PC-3 (cell line): Measurements from ENCODE around the gene IGFALS. TPM values are rescaled to one million over a fixed set of nuclear protein-coding genes. Genes with fewer than 3 reads are reported as not detected.

Experiments
- ATAC-seq: fragments of 200-7000 bp; cut with Tn5 transposase; 2 replicates; pipeline ENCODE4 v1.9.1; 2020; ENCODE audit warnings: mild to moderate bottlenecking, moderate library complexity
- BruUV-seq: library from RNA; stranded (reverse); fragments of 400-500 nt; replicated peaks from 2 replicates; lab custom pipeline; 2021; lab: Mats Ljungman, UMichigan
- CTCF ChIA-PET: fragments of 300-600 bp; sonication (Branson Sonifier 250); formaldehyde crosslinking; loops from one replicate; lab custom pipeline; 2022; ENCODE audit warnings: antibody characterized with exemption; lab: Charles Lee
- POLR2A ChIA-PET: fragments of 300-600 bp; sonication (Branson Sonifier 250); formaldehyde crosslinking; loops from one replicate; lab custom pipeline; 2022; ENCODE audit warnings: antibody characterized with exemption; ENCODE audit not compliant: unreplicated experiment; lab: Charles Lee
- DNase-seq: peaks from one replicate; pipeline ENCODE4 v3.0.0-alpha.2; 2015
- H2AFZ ChIP-seq: fragments of 300-600 bp; sonication (generic); 2 replicates; pipeline ENCODE4 v1.6.0; 2016; ENCODE audit warnings: antibody characterized with exemption, low read length
- H3F3A ChIP-seq: fragments of 300-600 bp; sonication (generic); one replicate; pipeline ENCODE4 v1.6.0; 2017; ENCODE audit warnings: antibody characterized with exemption, low read length, control low read depth, mild to moderate bottlenecking; ENCODE audit not compliant: unreplicated experiment
- H3K27ac ChIP-seq: fragments of 300-600 bp; sonication (generic); 2 replicates; pipeline ENCODE4 v1.5.1; 2016; ENCODE audit warnings: mild to moderate bottlenecking, low read length
- H3K27me3 ChIP-seq: fragments of 300-600 bp; sonication (generic); 2 replicates; pipeline ENCODE4 v1.6.1; 2016; ENCODE audit warnings: low read length, mixed read lengths
- H3K36me3 ChIP-seq: fragments of 300-600 bp; sonication (generic); 2 replicates; pipeline ENCODE4 v1.6.1; 2016; ENCODE audit warnings: low read depth, mixed run types, low read length, mixed read lengths
- H3K4me1 ChIP-seq: fragments of 300-600 bp; sonication (generic); 2 replicates; pipeline ENCODE4 v1.5.1; 2016; ENCODE audit warnings: low read length; ENCODE audit not compliant: insufficient read depth
- H3K4me2 ChIP-seq: fragments of 300-600 bp; sonication (generic); 2 replicates; pipeline ENCODE4 v1.6.0; 2016; ENCODE audit warnings: low read length
- H3K4me3 ChIP-seq: fragments of 300-600 bp; sonication (generic); 2 replicates; pipeline ENCODE4 v1.5.1; 2016; ENCODE audit warnings: mild to moderate bottlenecking, low read length, mixed read lengths
- H3K79me2 ChIP-seq: fragments of 300-600 bp; sonication (generic); 2 replicates; pipeline ENCODE4 v1.6.1; 2017; ENCODE audit warnings: low read length, mixed read lengths
- H3K9ac ChIP-seq: fragments of 300-600 bp; sonication (generic); 2 replicates; pipeline ENCODE4 v1.6.0; 2016; ENCODE audit warnings: mild to moderate bottlenecking, low read length
- H3K9me2 ChIP-seq: fragments of 300-600 bp; sonication (generic); replicated peaks from 2 replicates; pipeline ENCODE4 v1.6.1; 2016; ENCODE audit warnings: mixed run types, low read length, mixed read lengths
- H3K9me3 ChIP-seq: fragments of 300-600 bp; sonication (generic); 2 replicates; pipeline ENCODE4 v1.6.1; 2016; ENCODE audit warnings: low read length, mixed read lengths
- H4K20me1 ChIP-seq: fragments of 300-600 bp; sonication (generic); 2 replicates; pipeline ENCODE4 v1.6.1; 2016; ENCODE audit warnings: low read length, mixed read lengths
- EZH2 ChIP-seq: fragments of 300-600 bp; sonication (generic); IDR thresholded peaks from one replicate; pipeline ENCODE4 v1.6.1; 2017; ENCODE audit warnings: antibody characterized with exemption, mild to moderate bottlenecking, low read length; ENCODE audit not compliant: unreplicated experiment
- EZH2phosphoT487 ChIP-seq: fragments of 300-600 bp; sonication (generic); IDR thresholded peaks from 2 replicates; pipeline ENCODE4 v1.6.1; 2018; ENCODE audit warnings: mild to moderate bottlenecking, antibody characterized with exemption, low read length, borderline replicate concordance
- intact Hi-C: fragments of 100-400 bp; cut with micrococcal nuclease; formaldehyde crosslinking; loops from 2 replicates; pipeline ENCODE4 v1.9.0; 2023
- total RNA-seq: library from RNA; depleted of rRNA; stranded (reverse); fragments of >200 nt; gene quantifications from 2 replicates; pipeline ENCODE4 v1.2.3, GENCODE V29; 2014
- TF ChIP-seq, protein P1 (sequence below): fragments of 300-600 bp; sonication (generic); conservative IDR thresholded peaks from 2 replicates; pipeline ENCODE4 v1.5.1; 2017; ENCODE audit warnings: antibody characterized with exemption, low read depth, mild to moderate bottlenecking, low read length

The IGFALS gene
- total RNA-seq, 1 experiment from 2014 or later, result not detected

DNA sequence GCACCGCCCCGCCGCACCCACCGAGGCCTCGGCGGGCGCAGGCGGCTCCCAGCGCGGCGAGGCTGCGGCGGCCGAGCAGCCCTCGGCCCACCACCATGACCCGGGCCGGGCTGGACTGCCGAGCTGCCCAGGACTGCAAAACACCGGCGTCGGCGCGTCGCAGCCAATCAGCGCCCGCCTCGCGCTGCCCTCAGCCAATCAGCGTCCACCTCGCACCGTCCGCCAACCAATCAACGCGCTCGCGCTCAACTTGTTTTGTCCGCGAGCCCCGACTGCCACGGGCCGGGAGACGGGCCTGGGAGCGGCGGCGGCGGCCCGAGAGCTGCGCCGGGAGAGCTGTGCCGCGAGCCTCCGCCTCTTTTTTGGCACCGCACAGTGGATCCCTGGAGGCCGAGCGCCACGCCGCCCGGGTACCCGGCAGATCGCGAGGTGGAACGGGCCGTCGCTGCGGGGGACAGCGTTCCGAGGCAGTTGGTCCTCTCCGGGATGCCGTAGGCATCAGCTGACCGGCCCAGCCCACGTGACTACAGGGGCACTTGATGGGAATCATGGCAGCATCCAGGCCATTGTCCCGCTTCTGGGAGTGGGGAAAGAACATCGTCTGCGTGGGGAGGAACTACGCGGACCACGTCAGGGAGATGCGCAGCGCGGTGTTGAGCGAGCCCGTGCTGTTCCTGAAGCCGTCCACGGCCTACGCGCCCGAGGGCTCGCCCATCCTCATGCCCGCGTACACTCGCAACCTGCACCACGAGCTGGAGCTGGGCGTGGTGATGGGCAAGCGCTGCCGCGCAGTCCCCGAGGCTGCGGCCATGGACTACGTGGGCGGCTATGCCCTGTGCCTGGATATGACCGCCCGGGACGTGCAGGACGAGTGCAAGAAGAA lies 33.4 kb upstream of the IGFALS start, which contains the start of the genes FAHD1 and HAGH:
FAHD1 (plus strand) TSS at position 516 of the 883 bp plus-strand sequence; CDS start at position 549, 33 bp downstream.
HAGH (minus strand) TSS at position 135 of the 883 bp plus-strand sequence; CDS start at position 97, 38 bp downstream.
- BruUV-seq, result no TSS peak
- H3K4me2 ChIP-seq, result peak within 1 kb of the TSS; percentile 94
- DNase-seq, result peak; percentile 84
- no peaks in the 10 kb centered on the region for H3K27me3 ChIP-seq
- no peaks in the 10 kb centered on the region for H3K9me2 ChIP-seq
- H4K20me1 ChIP-seq, result peaks cover 15% of the 10 kb centered on the region; the same call in 1 of the 2 replicates
- peaks cover 55% of the 10 kb centered on the region for H3K79me2 ChIP-seq
- peak within 1 kb of the TSS; percentile 99 for H3K4me3 ChIP-seq
- peak within 1 kb of the TSS; percentile 46 for H3K27ac ChIP-seq
- intact Hi-C loops, result no loop called here
- H3K9ac ChIP-seq, result peak within 1 kb of the TSS; percentile 87
- ATAC-seq, result peak; percentile 85
- no peaks in the 10 kb centered on the region for H3K36me3 ChIP-seq
- CTCF ChIA-PET, result no interaction called here
- peaks cover 12% of the 10 kb centered on the region for H3K4me1 ChIP-seq
- H3K9me3 ChIP-seq, result no peaks in the 10 kb centered on the region
- POLR2A ChIA-PET, result no interaction called here
- peak within 1 kb of the TSS; percentile 89 for H2AFZ ChIP-seq
- H3F3A ChIP-seq, result no peaks in the 10 kb centered on the region
- no peak for TF ChIP-seq EZH2
- TF ChIP-seq EZH2phosphoT487, result no peak
- TF ChIP-seq, protein P1, sequence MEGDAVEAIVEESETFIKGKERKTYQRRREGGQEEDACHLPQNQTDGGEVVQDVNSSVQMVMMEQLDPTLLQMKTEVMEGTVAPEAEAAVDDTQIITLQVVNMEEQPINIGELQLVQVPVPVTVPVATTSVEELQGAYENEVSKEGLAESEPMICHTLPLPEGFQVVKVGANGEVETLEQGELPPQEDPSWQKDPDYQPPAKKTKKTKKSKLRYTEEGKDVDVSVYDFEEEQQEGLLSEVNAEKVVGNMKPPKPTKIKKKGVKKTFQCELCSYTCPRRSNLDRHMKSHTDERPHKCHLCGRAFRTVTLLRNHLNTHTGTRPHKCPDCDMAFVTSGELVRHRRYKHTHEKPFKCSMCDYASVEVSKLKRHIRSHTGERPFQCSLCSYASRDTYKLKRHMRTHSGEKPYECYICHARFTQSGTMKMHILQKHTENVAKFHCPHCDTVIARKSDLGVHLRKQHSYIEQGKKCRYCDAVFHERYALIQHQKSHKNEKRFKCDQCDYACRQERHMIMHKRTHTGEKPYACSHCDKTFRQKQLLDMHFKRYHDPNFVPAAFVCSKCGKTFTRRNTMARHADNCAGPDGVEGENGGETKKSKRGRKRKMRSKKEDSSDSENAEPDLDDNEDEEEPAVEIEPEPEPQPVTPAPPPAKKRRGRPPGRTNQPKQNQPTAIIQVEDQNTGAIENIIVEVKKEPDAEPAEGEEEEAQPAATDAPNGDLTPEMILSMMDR, result no peak

DNA sequence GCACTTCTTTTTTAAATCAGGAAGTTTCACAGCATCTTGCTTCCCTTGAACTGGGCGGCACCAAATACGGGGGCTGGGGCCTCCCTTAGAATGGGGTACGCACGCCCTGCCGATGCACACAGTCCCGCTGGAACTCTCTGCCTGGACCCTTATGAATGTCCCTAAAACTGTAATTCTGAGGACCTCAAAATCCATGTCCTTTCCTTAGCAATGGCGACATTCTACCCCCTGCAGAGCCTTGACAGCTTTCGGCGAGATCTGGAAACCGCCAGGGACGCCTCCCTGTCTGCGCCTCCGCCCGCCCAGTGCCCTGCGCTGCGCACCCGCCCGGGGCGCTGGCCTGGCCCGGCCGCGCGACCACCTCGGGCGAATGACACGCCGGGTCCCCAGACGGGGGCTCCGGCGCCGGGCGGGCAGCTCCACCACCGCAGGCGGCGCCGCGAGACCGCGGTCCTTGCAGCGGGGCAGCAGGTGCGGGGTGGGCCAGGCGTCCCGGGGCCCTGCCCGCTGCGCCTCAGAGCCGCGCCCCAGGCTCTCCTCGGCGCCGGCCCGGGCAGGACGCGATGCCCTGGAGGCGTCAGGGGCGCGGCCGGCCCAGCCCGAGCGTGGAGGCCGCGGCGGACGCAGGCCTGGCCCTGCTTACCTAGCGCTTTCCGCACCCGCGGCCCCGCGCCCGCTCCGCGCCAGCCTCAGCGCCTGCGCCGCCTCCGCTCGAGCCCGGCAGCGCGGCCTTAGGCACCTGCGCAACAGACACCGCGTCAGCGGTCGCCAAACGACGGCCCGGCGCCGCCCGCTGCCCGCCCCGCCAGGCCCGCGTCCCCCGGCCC lies 32.6 kb upstream of the IGFALS start:
- peak overlapping the region; percentile 35; the same call in 1 of the 2 replicates for H3K9ac ChIP-seq
- TF ChIP-seq EZH2phosphoT487 (no peak), EZH2 (no peak)
- TF ChIP-seq, protein P1, result no peak
- ChIA-PET CTCF (no interaction called here), POLR2A (interaction anchor here (0.7 kb wide), 1 partner anchor 204 kb away, joined by 3 read pairs; no protein-coding TSS in a partner anchor)
- H4K20me1 ChIP-seq, result peaks cover 15% of the 10 kb centered on the region; the same call in 1 of the 2 replicates
- H3K27me3 ChIP-seq, result no peaks in the 10 kb centered on the region
- peaks cover 13% of the 10 kb centered on the region for H3K4me1 ChIP-seq
- ATAC-seq (peak; percentile 56), DNase-seq (peak; percentile 49)
- H2AFZ ChIP-seq, result no peak overlapping the region
- intact Hi-C loops, result no loop called here
- H3K79me2 ChIP-seq, result peaks cover 54% of the 10 kb centered on the region
- H3K36me3 ChIP-seq, result no peaks in the 10 kb centered on the region
- H3K4me2 ChIP-seq, result peak overlapping the region; percentile 94
- H3F3A ChIP-seq, result no peaks in the 10 kb centered on the region
- H3K9me2 ChIP-seq, result no peaks in the 10 kb centered on the region
- no peaks in the 10 kb centered on the region for H3K9me3 ChIP-seq
- H3K4me3 ChIP-seq, result peak overlapping the region; percentile 75
- BruUV-seq, result no TSS peak
- no peak overlapping the region for H3K27ac ChIP-seq
